GM12872 (cell line): ENCODE measurements around the gene KCNH4.

Experiments
- CTCF ChIP-seq: IDR thresholded peaks from 3 replicates; pipeline ENCODE4 v1.5.1; 2011; ENCODE audit warnings: low read depth, mild to moderate bottlenecking, low read length, moderate library complexity; ENCODE audit not compliant: insufficient read depth

KCNH4 gene

GRCh38 chr17:42126836-42127235, 54.1 kb downstream of the KCNH4 start:
- TF ChIP-seq CTCF = no peak

GRCh38 chr17:42125565-42125964, 55.4 kb downstream of the KCNH4 start:
- TF ChIP-seq CTCF = no peak

- no peak for TF ChIP-seq CTCF
These were observed 56.7 kb downstream of the KCNH4 start for GRCh38 chr17:42124256-42124655.

GRCh38 chr17:42122371-42123303, 58.3 kb downstream of the KCNH4 start, which contains the start of gene HSPB9:
HSPB9 (plus strand) TSS chr17:42122804; CDS start chr17:42122851, 47 bp downstream.
- TF ChIP-seq CTCF = no peak

- TF ChIP-seq CTCF = no peak
These were observed 59.9 kb downstream of the KCNH4 start, which contains the start of gene KAT2A for GRCh38 chr17:42120770-42121769. KAT2A (minus strand) TSS chr17:42121367; CDS start chr17:42121304, 63 bp downstream.

GRCh38 chr17:42120161-42120769, 60.7 kb downstream of the KCNH4 start:
- TF ChIP-seq CTCF = no peak
